ENCODE data around the gene ACADVL. TPM values are rescaled to one million over a fixed set of nuclear protein-coding genes. Genes with fewer than 3 reads are reported as not detected.

Gene ACADVL
- total and polyA plus RNA-seq, 9 donors, result 277 to 638 (median 374) TPM

DNA sequence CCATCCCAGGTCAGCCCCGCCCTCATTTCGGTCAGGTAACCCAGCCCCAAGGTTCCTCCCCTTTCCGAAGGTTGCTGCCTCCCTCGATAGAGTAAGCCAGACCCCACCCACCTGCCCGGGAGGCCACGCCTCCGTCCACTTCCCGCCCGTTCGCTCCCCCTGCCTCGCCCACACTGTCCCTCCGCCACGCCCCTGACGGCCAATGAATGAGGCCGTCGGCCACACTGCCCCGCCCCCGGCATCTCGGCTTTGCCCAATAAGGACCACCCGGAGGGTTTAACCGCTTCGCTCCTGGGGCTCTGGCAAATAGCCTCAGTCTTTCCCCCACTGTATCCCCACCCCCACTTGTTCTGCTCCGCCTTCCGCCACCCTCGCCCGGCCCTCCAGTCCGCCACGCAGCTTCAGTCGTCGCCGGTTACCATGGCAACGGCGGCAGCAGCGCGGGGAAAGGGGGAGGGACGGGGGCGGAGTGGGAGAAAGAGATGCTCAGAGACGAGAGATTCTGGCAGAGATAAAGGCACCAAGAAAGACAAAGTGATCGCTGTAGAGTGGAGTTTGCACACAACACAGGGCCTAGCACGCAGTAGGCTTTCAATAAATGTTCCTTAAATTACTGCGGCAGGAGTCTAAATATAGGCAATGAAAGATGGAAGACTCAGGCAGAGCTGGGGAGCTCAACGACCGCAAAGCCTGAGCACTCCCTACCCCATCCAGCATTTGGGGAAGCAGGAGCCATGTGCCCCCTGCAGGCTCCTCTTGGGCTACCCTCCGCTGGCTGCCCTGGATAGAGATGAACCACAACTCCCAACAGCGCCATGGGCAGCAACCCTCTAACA lies 5.2 kb upstream of the ACADVL start:
- no peaks in the 10 kb centered on the region for H3K27me3 ChIP-seq
- no peaks in the 10 kb centered on the region for H3K9me3 ChIP-seq
- TF ChIP-seq EP300 (IDR thresholded peaks at IDR 0.05) (peak; percentile 14), POLR2A (IDR thresholded peaks at IDR 0.05) (no peak)
- TF ChIP-seq, protein P1, sequence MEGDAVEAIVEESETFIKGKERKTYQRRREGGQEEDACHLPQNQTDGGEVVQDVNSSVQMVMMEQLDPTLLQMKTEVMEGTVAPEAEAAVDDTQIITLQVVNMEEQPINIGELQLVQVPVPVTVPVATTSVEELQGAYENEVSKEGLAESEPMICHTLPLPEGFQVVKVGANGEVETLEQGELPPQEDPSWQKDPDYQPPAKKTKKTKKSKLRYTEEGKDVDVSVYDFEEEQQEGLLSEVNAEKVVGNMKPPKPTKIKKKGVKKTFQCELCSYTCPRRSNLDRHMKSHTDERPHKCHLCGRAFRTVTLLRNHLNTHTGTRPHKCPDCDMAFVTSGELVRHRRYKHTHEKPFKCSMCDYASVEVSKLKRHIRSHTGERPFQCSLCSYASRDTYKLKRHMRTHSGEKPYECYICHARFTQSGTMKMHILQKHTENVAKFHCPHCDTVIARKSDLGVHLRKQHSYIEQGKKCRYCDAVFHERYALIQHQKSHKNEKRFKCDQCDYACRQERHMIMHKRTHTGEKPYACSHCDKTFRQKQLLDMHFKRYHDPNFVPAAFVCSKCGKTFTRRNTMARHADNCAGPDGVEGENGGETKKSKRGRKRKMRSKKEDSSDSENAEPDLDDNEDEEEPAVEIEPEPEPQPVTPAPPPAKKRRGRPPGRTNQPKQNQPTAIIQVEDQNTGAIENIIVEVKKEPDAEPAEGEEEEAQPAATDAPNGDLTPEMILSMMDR (IDR thresholded peaks at IDR 0.05), result peak in 2 of 3 donors; percentile 53 to 57
- peak overlapping the region; percentile 56 for H3K4me3 ChIP-seq
- H3K4me1 ChIP-seq (ENCODE audit: insufficient read depth), result peaks cover 20% of the 10 kb centered on the region
- peak; percentile 98 to 99 (median 99) for DNase-seq
- no peaks in the 10 kb centered on the region for H3K36me3 ChIP-seq
- intact Hi-C loops (cut with DNase I), result no loop called here
- 0 to 1% (median 1%) methylated on average over 40 to 45 of the region's 45 CpGs for WGBS, 3 donors
- H3K27ac ChIP-seq, result peak overlapping the region in 1 of 2 donors; percentile 54

DNA sequence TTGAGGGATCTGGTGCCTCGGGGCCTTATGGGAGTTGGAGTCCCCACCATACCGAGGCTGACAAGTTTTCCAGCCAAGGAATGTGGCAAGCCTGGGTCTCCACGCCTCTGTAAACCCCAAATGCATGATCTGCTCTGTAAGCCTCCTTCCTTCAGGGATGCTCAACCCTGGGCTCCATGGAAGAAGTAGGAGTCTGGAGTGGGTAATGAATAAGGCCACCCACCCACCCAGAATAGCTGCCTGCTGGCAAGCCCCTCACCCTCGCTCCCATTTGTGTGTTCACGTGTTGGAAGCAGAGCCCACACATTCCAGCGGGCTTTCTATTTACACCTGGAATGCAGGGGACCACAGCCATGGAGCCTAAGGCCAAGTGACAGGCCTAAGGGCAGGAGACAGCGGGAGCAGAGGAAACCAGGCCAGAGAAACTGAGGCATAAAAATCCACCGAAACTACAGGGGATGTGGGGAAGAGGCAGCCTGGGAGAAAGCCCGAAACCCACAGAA lies 4.6 kb upstream of the ACADVL start:
- Histone ChIP-seq H3K27me3 (no peaks in the 10 kb centered on the region), H3K4me3 (peak overlapping the region; percentile 56), H3K9me3 (no peaks in the 10 kb centered on the region), H3K27ac (peak overlapping the region in 1 of 2 donors; percentile 50), H3K4me1 (ENCODE audit: insufficient read depth) (peaks cover 20% of the 10 kb centered on the region), H3K36me3 (no peaks in the 10 kb centered on the region)
- WGBS, 3 donors, result 7 to 11% (median 8%) methylated on average over 9 of the region's 9 CpGs
- intact Hi-C loops (cut with DNase I), result no loop called here
- TF ChIP-seq, protein P1 (IDR thresholded peaks at IDR 0.05), result peak in 1 of 3 donors; percentile 0
- TF ChIP-seq POLR2A (IDR thresholded peaks at IDR 0.05) (no peak), EP300 (IDR thresholded peaks at IDR 0.05) (no peak)
- DNase-seq, result no peak

DNA sequence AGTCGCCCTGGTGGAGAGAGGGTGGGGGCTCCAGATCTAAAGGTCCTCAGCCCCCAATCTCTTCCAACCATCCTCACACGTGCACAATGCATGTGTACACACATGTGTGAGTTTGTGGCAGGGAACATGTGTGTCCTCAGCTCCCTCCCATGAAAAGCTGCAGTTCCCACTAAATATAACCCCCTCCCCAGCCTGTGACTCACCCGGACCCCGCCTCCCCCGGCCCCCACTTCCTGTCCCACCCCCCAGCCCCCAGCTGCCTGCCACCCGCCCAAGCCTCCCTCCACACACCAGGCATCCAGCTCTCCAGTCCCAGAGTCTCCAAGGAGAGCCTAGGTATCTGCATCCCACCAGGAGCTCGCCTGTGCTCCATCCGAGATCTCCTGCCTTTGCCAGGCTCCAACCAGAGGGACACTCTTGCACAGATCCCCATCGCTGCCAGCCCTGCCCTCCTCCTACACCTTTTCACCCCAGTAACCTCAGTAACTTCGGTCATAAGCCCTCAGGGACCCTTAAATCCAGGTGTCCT lies 4.0 kb upstream of the ACADVL start:
- H3K27ac ChIP-seq, result peak overlapping the region; percentile 50 to 87
- H3K36me3 ChIP-seq, result no peaks in the 10 kb centered on the region
- no peaks in the 10 kb centered on the region for H3K9me3 ChIP-seq
- H3K27me3 ChIP-seq, result no peaks in the 10 kb centered on the region
- 6 to 10% (median 8%) methylated on average over 9 to 10 of the region's 10 CpGs for WGBS, 3 donors
- peak in 3 of 5 donors; percentile 52 to 63 (median 53) for DNase-seq
- peaks cover 20% of the 10 kb centered on the region for H3K4me1 ChIP-seq (ENCODE audit: insufficient read depth)
- H3K4me3 ChIP-seq, result no peak overlapping the region
- TF ChIP-seq POLR2A (IDR thresholded peaks at IDR 0.05) (no peak), EP300 (IDR thresholded peaks at IDR 0.05) (no peak)
- TF ChIP-seq, protein P1 (IDR thresholded peaks at IDR 0.05), result no peak
- intact Hi-C loops (cut with DNase I), result no loop called here

DNA sequence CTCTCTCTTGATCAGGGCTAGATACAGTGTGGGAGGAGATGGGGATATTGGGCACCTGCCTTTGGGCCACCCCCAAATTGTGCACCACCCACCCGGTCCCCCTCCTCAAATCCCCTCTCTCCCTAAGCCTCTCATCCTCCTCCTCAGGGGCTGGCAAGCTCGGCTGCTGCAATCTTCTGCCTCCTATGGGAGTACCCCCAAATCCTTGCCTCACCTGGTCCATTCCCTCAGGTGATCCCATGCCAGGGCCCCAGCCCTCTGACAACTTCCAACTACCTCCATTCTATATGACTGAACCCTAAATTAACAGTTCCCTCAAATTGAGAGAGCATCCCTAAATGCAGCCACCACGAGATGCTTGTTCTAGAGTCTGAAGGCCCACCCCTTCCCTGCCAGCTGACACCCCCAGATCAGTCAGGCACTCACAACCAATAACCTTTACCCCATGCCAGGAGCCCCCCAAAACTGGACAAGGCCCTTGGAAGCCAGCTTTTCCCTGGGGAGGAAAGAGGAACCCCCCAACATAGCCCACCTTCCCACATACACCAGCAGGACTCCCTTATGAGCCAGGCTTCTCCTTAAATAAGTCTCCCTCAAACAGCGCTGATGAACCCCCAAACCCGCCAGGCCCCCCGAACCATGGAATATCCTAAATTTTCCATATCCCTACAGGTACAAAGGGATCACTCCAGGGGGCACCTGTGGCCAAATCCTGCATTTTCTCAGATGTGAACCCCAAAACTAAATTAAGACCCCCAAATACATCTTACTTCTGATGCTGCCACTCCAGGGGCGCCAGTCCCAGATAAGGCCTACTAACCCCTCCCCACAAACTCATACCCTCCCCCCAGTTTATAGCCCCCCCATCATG lies 3.3 kb upstream of the ACADVL start:
- peak in 2 of 5 donors; percentile 44 to 50 for DNase-seq
- H3K27me3 ChIP-seq, result no peaks in the 10 kb centered on the region
- TF ChIP-seq EP300 (IDR thresholded peaks at IDR 0.05) (no peak), POLR2A (IDR thresholded peaks at IDR 0.05) (no peak)
- TF ChIP-seq, protein P1 (IDR thresholded peaks at IDR 0.05), result no peak
- no peaks in the 10 kb centered on the region for H3K9me3 ChIP-seq
- no peaks in the 10 kb centered on the region for H3K36me3 ChIP-seq
- H3K27ac ChIP-seq, result peak overlapping the region; percentile 27 to 87
- peaks cover 19% of the 10 kb centered on the region for H3K4me1 ChIP-seq (ENCODE audit: insufficient read depth)
- 5 to 6% (median 6%) methylated on average over 7 of the region's 7 CpGs for WGBS, 3 donors
- peak overlapping the region; percentile 46 for H3K4me3 ChIP-seq
- intact Hi-C loops (cut with DNase I), result no loop called here

All from ovary (tissue), 9 donors.